Caki2 (cell line): ENCODE results near the gene NXT1. TPM values are rescaled to one million over a fixed set of nuclear protein-coding genes. Genes with fewer than 3 reads are reported as not detected.

Experiments used
- DNase-seq: peaks from one replicate; pipeline ENCODE4 v3.0.0-alpha.2; 2015; ENCODE audit warnings: low read depth
- in situ Hi-C: cut with HindIII; loops from 2 replicates; pipeline ENCODE4 v1.10.0; 2016; ENCODE audit warnings: low sequenced_read_pairs, low pct_unique_long_range_greater_than_20kb, mixed read lengths
- total RNA-seq: library from RNA; depleted of rRNA; stranded (reverse); fragments of >200 nt; shearing (Covaris generic); gene quantifications from 2 replicates; pipeline ENCODE4 v1.2.3, GENCODE V29; 2014; ENCODE audit warnings: low replicate concordance

Gene NXT1
- total RNA-seq, 1 experiment from 2014 or later = 113 TPM

DNA sequence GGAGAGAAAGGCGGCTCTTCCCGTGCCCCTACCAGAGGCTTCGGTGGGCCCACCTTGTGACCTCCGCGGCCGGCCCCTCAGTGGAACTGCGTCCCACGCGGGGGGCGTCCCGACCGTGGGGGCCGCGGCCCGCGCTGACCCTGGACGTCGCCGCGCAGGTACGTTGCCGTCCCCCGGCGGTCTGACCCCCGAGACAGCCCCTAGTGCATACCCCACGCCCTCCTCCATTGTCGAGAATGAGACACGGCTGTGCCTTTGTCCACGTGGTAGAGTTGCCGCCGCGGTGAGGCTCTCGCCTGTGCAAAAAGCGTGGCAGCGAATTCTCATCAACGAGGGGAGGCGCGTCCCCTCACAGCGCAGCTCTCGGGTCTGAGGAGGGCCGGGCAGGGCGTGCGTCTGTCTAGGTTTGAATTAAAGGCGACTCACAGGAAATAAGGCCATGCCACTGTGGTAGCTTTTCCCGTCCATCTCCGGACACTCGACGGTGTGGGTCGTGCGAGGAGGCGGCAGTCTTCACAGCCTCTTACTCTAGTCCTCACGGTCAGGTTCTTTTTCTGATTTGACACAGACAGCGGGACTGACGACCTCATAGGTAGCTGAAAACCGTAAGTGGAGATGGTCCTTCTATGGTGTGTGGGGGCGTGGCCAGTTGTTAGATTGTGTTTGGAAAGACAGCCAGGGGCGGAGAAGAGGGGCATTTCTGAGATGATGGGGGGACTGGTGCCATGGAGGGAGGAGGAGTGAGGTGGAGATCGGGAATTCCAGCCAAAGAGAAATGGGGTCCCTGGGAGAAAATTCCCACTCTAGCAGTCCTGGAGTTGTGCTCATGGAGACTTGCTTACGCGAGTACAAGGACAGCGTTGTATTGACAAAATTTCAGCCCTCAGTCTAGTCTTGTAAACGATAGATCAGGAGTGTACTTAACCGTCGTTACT lies 580 bp downstream of the NXT1 start:
- in situ Hi-C loops = no loop called here
- peak; percentile 70 for DNase-seq

DNA sequence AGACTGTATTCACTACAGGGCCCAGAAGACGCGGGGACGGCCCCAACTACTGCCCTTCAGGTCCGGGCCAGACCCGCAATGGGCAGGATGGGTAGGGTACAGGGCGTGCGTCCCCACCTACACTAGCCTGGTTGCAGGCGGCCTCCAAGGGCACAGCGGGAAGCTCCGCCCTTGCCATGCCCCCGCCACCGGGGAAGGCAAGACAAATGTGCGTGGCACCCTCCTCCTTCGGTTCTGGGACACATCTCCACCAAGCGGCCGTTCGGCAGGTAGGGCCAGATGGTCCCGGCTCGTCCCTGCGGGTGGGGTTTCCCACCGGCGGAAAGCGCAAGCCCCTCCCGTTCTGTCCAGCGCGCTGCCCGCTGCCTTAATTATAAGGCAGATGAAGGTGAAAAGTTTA lies 5.6 kb downstream of the NXT1 start:
- in situ Hi-C loops = no loop called here
- no peak for DNase-seq

DNA sequence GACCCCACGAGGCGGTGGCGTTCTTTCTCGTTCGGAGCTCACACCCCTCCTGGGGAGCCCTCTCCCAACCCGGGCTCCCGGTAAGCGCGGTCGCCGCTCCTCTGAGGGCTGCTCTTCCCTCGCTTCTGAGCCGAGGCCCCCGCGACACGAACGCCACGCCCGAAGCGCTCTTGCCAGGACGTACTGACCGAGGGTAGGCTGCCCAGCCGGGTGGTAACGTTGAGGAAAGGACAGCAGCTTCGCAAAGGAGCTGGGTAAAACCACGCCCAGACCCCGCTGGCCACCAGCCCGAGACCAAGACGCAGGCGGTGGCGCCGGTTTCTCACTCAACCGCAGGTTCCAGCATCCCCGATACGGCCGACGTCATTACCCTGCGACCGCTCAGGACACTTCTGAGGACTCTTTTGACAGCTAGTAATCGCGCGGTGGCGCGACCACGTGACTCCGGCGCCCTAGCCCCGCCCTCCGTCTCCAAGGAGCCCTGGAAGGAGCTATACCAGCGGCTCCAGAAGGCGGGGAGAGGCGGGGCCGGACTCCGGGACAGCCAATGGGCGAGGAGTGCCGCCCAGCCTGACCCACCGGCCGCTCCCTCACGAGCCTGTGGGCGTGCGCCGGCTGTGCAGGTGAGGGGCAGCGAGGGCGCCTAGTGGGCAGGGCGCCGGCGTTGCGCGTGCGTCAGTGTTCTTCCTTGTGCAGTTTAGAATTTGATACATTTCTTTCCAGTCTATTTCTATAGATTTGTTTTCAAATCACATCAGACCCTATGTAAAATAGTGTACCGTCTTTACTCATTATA lies 7.4 kb downstream of the NXT1 start:
- DNase-seq = peak; percentile 100
- in situ Hi-C loops = no loop called here

DNA sequence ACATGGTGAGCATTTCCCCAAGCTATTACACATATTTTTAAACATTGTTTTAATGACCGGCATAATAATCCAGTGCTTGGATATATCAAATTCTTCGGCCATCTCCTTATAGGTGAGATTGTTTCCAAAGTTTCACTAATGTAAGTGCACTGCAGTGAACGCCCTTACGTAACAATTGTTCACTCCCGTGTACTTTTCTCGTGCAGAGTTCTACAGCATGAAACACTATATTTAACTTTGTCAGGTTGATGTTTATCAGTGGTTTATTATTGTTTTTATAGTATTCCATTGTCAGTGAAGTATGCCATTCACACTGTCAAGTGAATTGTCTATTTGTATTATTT lies 7.9 kb downstream of the NXT1 start:
- in situ Hi-C loops = no loop called here
- no peak for DNase-seq

- in situ Hi-C loops = no loop called here
Measured at GRCh38 chr20:23358923-23359593, 8.5 kb downstream of the NXT1 start.

GRCh38 chr20:23360531-23360930 lies 9.9 kb downstream of the NXT1 start:
- DNase-seq = no peak
- in situ Hi-C loops = no loop called here

More at GRCh38 chr20:23358923-23359593, 8.5 kb downstream of the NXT1 start:
- DNase-seq = no peak

GRCh38 chr20:23361119-23361475 lies 10.5 kb downstream of the NXT1 start:
- no peak for DNase-seq
- in situ Hi-C loops = no loop called here

DNA sequence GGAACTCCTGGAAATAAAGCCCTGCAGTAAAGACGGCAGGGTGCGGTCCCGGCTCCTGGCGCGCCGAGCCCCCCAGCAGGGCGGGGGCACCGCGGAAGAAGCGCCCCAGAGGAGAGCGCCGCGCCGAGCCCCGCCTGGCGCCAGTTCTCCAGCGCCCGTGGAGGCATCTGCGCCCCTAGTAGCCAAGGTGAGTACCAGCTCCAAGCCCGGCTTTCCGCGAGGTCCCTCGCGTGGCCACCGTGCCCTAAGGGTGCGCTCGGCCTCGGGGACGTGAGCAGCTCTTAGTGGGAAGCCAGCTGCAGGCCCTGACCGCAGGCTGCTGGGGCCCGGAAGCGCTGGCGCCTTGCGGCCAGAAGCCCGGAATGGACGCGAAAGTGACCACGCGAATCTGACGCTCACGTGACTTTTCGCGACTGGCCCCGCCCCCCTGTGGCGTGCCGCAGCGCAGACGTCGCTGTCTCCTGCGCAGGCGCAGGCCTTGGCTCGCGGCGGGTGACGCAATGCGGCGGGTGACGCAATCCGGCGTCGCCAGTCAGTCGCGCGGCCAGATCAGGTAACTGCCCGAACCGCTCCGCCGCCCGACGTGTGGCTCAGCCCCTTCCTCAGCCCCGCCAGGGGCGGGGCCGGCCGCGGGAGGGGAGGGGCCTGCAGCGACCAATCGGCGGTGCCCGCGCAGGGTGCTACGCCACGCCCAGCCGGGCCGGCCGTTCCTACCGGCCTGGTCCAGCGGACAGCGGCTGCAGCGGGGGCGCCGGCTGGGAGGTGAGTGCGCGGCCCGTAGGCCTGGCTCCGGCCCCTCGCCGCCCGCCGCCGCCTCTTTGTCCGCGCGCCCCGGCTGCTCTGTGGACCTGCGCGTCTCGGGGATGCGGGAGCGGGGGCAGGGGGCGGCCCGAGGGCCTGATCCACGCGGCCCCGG lies 11.1 kb downstream of the NXT1 start, which contains the start of gene GZF1:
Gene GZF1, plus strand, starts transcription at position 707 of the 916 bp plus-strand sequence. CDS start 2,202 bp downstream, outside the sequence.
- DNase-seq = peak; percentile 100
- in situ Hi-C loops = no loop called here

- in situ Hi-C loops = no loop called here
- no peak for DNase-seq
Measured at GRCh38 chr20:23362392-23363256, 12.0 kb downstream of the NXT1 start.

DNA sequence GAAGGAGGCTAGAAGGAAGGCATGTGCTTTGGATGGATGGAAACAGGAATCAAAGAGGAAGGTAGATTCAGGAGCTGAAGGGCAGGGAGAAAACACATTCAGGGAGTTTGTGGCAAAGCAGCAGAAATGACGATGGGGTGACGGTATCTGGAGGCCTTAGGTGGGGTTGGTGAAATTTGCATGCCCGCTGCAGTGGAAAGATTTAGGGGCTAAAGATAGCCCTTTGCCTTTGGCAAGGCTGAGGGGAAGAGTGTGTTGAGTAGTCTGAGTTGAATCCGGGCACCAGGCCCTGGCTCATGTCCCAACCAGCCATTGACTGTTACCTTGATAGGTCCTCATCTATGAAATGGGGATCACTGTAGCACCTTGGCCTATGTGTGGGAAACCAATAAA lies 12.7 kb downstream of the NXT1 start:
- in situ Hi-C loops = no loop called here
- no peak for DNase-seq

GRCh38 chr20:23365390-23366165 lies 15.0 kb downstream of the NXT1 start:
- DNase-seq = no peak
- in situ Hi-C loops = no loop called here

DNA sequence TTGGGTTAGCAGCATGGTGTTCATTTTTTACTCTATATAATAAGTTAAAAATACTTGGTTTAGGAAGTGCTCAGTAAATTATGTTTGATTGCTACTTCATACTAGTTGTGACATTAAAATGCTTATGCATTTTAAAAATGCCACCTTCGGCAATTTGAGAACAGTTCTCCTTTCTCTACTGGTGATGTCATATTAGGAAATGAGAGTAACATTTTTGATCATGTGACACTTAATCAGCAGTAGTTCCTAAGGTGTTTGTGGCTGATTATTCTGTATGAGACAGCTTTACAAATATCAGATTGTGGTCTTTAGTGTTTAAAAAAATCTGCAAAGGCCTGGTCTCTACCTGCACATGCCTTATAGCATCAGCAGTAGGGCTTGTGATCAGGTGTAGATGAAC lies 15.8 kb downstream of the NXT1 start:
- no peak for DNase-seq
- in situ Hi-C loops = no loop called here

DNA sequence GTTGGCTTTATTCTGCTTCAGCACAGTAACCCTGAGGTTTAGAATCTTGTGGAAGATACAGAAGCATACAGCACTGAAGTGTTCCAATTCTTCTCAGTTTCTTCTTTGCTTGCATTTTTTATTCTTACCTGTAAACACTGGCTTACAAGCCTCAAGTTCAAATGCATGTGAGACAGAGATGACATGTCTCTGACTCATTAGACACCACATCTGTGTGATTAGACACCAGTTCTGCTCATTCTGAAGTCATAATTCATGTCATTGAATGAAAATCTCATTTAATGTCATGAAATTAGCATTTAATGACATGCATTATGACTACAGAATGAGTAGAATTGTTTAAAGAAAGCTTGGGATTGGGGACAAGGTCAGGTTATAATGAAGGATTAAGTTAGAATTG lies 17.2 kb downstream of the NXT1 start:
- in situ Hi-C loops = no loop called here
- no peak for DNase-seq

DNA sequence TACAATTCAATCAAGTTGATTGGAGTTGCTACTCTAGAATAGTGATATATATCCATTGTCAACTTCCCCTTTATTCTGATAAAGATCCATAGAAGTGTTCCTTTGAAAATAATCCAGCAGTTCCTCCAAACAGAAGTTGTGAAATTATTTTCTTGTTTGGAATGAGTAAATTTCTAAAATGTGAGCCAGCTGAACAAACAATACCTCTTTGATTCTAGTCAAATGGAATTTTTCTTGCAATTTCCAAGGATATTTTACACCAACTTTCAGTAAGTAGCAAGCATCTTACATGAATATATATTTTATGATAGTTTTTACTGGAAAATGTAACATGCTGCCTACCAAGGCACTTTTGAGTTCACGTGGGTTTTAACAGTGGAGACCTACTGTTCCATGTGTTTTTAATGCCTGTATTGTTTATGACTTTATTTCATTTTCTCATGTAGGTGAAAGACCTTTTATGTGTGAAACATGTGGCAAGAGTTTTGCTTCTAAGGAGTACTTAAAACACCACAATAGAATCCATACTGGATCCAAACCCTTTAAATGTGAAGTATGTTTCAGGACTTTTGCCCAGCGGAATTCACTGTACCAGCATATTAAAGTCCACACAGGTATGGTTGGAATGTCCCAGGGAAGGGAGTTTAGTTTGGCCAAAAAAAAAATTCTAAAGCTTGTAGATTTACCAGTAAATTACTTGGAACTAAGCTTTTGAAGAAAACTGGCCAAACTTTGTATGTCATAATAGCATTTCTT lies 17.9 kb downstream of the NXT1 start:
- in situ Hi-C loops = no loop called here
- no peak for DNase-seq

- in situ Hi-C loops = no loop called here
- no peak for DNase-seq
Measured at GRCh38 chr20:23369072-23369823, 18.7 kb downstream of the NXT1 start.
